Measurements from ENCODE around the gene GAS6. TPM values are rescaled to one million over a fixed set of nuclear protein-coding genes. Genes with fewer than 3 reads are reported as not detected.
"Not testable (repeated sequence)": the region's sequence is repeated elsewhere in the genome, so short reads cannot be mapped to it uniquely, and the experiment has no call there.

The GAS6 gene
- total RNA-seq, 1 donor: 33.3 TPM

DNA sequence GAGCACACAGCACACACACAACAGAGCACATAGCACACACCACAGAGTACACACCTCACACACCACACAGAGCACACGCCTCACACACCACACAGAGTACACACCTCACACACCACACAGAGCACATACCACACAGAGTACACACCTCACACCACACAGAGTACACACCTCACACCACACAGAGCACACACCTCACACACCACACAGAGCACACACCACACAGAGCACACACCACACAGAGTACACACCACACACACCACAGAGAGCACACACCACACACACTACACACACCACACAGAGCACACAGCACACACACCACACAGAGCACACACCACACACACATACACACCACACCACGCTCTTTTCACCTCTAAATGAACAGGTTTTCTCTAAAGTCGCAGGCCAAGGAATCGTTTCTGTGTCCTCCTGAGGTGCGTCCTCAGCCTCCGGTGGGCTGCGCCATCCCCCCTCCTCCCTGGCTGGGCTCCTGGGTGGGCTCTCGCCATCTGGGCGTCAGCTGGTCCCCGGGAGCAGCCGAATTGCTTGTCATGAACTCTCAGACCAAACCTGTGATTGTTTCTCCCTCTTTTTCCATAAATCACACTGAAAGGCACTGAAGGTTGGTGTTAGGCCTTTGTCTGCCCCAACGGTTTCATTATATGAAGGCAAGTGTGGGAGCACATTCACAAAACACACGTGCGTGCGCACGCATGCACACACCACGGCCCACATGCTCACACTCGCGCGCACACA, 67.5 kb downstream of the GAS6 start:
- DNase-seq (ENCODE audit: low read depth): no peak
- H3K4me3 ChIP-seq (ENCODE audit: low read depth, low read length): no peak overlapping the region
- TF ChIP-seq, protein P1, sequence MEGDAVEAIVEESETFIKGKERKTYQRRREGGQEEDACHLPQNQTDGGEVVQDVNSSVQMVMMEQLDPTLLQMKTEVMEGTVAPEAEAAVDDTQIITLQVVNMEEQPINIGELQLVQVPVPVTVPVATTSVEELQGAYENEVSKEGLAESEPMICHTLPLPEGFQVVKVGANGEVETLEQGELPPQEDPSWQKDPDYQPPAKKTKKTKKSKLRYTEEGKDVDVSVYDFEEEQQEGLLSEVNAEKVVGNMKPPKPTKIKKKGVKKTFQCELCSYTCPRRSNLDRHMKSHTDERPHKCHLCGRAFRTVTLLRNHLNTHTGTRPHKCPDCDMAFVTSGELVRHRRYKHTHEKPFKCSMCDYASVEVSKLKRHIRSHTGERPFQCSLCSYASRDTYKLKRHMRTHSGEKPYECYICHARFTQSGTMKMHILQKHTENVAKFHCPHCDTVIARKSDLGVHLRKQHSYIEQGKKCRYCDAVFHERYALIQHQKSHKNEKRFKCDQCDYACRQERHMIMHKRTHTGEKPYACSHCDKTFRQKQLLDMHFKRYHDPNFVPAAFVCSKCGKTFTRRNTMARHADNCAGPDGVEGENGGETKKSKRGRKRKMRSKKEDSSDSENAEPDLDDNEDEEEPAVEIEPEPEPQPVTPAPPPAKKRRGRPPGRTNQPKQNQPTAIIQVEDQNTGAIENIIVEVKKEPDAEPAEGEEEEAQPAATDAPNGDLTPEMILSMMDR (IDR thresholded peaks at IDR 0.05; ENCODE audit: insufficient read depth, low read length): no peak

- DNase-seq (ENCODE audit: low read depth); H3K4me3 ChIP-seq (ENCODE audit: low read depth, low read length): not testable (repeated sequence)
Measured at GRCh38 chr13:113795362-113795761, 68.5 kb downstream of the GAS6 start.

DNA sequence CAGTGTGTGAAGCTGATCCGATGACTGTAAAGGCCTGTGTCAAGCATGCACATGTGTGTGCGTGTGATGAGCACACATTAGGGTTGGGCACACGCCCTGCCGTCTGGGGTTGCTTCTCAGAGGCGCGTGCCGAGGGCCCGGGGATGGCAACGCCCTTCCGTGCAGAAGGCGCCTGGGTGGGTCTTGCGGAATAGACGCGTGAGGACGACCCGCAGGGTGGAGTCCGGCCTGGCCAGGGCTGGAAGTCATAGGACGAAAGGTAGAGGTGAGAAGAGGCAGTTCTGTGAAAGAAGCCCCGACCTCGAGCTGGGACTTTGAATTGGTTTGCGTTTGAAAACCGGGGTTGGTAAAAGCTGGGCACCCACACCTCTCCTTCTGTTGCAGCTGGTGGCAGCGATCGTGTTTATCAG, 69.1 kb downstream of the GAS6 start:
- DNase-seq (ENCODE audit: low read depth): no peak
- TF ChIP-seq, protein P1 (IDR thresholded peaks at IDR 0.05; ENCODE audit: insufficient read depth, low read length): no peak
- no peak overlapping the region for H3K4me3 ChIP-seq (ENCODE audit: low read depth, low read length)

- no peak for DNase-seq (ENCODE audit: low read depth)
- TF ChIP-seq, protein P1 (IDR thresholded peaks at IDR 0.05; ENCODE audit: insufficient read depth, low read length): no peak
- no peak overlapping the region for H3K4me3 ChIP-seq (ENCODE audit: low read depth, low read length)
Measured at GRCh38 chr13:113794086-113794485, 69.8 kb downstream of the GAS6 start.

GRCh38 chr13:113793718-113794085, 70.2 kb downstream of the GAS6 start:
- TF ChIP-seq, protein P1 (IDR thresholded peaks at IDR 0.05; ENCODE audit: insufficient read depth, low read length): no peak
- H3K4me3 ChIP-seq (ENCODE audit: low read depth, low read length): no peak overlapping the region
- DNase-seq (ENCODE audit: low read depth): no peak

DNA sequence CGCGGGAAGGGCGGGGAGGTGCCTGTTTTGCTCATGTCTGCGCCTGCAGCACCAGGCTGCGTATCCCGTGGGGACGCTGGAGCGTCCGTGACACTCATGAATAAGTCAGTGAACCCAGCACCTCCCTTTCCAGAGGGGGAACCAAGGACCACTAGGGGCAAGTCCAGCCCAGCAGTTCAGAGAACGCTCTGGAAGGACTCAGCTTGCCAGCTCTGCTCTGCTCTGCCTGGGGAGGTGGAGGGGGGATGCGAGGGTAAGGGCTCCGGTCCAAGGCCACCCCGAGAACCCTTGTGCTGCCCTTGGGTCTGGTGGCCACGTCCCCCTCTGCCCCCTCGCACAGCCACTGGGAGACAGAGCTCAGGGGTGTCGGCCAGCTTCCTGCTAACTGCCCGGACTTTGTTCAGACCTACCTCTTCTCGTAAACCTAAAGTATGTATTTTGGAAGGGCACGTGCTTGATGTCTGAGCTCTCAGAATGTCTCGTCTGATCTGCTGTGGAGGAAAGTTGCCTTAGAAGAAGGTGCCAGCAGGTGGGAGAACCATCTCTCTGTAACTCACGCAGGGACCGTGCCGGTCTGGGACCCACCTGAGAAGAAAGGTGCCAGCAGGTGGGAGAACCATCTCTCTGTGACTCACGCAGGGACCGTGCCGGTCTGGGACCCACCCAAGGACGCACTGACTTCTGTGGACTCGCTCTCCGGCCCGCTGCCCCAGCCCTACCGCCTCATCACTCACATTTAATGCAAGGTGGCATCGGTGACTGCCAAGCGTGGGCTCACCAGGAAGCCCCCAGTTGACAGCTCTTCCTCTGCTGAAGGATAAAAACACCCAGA, 70.8 kb downstream of the GAS6 start:
- DNase-seq (ENCODE audit: low read depth): no peak
- TF ChIP-seq, protein P1 (IDR thresholded peaks at IDR 0.05; ENCODE audit: insufficient read depth, low read length): no peak
- no peak overlapping the region for H3K4me3 ChIP-seq (ENCODE audit: low read depth, low read length)

GRCh38 chr13:113792236-113792770, 71.6 kb downstream of the GAS6 start:
- TF ChIP-seq, protein P1 (IDR thresholded peaks at IDR 0.05; ENCODE audit: insufficient read depth, low read length): no peak
- DNase-seq (ENCODE audit: low read depth): no peak
- H3K4me3 ChIP-seq (ENCODE audit: low read depth, low read length): no peak overlapping the region
